SU-DHL-6 (cell line): Measurements from ENCODE around the gene DNAH9.

Source experiments
- EZH2phosphoT487 ChIP-seq: fragments of 200-600 bp; sonication (generic), shearing (Covaris generic); conservative IDR thresholded peaks from 2 replicates; pipeline ENCODE4 v1.6.1; 2018; ENCODE audit warnings: mild to moderate bottlenecking, antibody characterized with exemption, low read length, moderate library complexity, mixed read lengths
- TF ChIP-seq, protein P1 (sequence below): fragments of 200-600 bp; sonication (generic); IDR thresholded peaks from one replicate; pipeline ENCODE4 v1.5.1; 2017; ENCODE audit warnings: antibody characterized with exemption, mild to moderate bottlenecking, low read length, moderate library complexity; ENCODE audit not compliant: insufficient read depth, poor library complexity, severe bottlenecking

DNA sequence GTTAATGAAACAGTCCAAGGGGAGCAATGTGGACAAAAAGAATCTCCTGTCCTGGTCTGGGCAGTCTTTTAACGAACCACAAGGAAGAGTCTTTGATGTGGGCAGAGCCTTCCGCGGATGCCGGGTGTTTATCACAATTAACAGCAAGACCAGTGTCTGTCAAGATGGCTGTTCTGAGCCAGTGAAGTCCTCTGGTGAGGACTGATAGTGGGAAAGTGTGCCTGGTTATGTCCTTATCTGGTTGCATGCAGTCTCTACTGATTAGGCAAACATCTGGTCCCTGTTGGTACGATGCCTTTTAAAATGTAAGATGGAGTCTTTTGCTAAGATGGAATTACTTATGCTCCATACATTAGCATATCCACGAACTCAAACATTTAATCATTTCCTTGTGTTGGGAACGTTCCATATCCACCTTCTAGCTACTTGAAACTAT, 310.5 kb downstream of the DNAH9 start:
- TF ChIP-seq, protein P1, sequence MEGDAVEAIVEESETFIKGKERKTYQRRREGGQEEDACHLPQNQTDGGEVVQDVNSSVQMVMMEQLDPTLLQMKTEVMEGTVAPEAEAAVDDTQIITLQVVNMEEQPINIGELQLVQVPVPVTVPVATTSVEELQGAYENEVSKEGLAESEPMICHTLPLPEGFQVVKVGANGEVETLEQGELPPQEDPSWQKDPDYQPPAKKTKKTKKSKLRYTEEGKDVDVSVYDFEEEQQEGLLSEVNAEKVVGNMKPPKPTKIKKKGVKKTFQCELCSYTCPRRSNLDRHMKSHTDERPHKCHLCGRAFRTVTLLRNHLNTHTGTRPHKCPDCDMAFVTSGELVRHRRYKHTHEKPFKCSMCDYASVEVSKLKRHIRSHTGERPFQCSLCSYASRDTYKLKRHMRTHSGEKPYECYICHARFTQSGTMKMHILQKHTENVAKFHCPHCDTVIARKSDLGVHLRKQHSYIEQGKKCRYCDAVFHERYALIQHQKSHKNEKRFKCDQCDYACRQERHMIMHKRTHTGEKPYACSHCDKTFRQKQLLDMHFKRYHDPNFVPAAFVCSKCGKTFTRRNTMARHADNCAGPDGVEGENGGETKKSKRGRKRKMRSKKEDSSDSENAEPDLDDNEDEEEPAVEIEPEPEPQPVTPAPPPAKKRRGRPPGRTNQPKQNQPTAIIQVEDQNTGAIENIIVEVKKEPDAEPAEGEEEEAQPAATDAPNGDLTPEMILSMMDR: no peak
- TF ChIP-seq EZH2phosphoT487: no peak
